Right ventricle myocardium superior (tissue), 1 donor: ENCODE results near the gene STK35. TPM values are rescaled to one million over a fixed set of nuclear protein-coding genes. Genes with fewer than 3 reads are reported as not detected.

Experiments
- ATAC-seq: fragments of 200-7000 bp; cut with Tn5 transposase; one replicate; pipeline ENCODE4 v1.9.1; 2020; ENCODE audit warnings: mild to moderate bottlenecking; ENCODE audit not compliant: poor library complexity
- DNase-seq: peaks from one replicate; pipeline ENCODE4 v3.0.0-alpha.2; 2020
- intact Hi-C: fragments of 100-400 bp; cut with DNase I; formaldehyde crosslinking; loops from one replicate; pipeline ENCODE4 v1.11.2; 2022
- total RNA-seq: library from RNA; stranded (reverse); fragmentation: NEBNext Ultra II Directional; extraction: Animal tissue kit (Norgen Biotek cat#: 25700); gene quantifications from one replicate; pipeline ENCODE4 v1.2.1, GENCODE V29; 2021
- donor health status: DM: no; HTN: yes; CAD: no; lungs with severe emphysema.

The STK35 gene
- total RNA-seq, 1 donor from 2014 or later, result 11.7 TPM

DNA sequence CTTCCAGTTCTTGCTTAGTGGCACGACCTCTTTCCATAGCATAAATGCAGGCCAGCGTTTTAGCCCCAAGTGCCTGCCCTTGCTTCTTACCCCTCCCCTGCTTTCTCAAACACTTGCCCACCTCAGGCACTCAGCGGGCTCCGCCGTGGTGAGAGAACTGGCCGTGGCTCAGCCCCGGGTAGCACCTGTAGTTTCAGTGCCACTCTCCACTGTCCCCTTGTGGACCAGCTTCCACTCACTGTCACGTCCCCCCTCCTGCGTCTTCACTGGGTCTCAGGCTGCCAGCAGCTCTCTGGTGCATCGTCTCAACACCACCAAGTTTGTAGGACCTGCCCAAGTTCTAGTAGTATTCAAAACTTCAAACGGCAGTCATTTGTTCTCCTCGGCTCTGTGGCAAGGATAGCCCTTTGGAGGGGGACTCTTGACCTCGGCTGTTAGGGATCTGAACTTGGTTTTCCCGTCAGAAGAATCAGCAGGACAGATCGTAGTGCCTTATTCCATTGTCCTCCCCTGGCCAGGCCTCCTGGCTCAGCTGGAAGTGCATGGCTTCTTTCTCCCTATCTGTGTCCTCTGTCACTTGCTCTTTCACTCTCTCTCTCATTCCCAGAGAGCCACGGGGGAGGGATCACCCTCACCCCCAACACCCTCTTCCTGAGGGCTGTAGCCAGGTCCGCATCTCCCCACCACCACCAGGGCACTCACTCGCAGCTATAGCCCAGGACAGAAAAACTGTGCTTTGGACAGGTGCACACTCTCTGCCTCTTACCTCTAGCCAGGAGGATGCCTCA, 44.6 kb downstream of the STK35 start:
- ATAC-seq (peak; percentile 55), DNase-seq (no peak)
- intact Hi-C loops, result no loop called here

DNA sequence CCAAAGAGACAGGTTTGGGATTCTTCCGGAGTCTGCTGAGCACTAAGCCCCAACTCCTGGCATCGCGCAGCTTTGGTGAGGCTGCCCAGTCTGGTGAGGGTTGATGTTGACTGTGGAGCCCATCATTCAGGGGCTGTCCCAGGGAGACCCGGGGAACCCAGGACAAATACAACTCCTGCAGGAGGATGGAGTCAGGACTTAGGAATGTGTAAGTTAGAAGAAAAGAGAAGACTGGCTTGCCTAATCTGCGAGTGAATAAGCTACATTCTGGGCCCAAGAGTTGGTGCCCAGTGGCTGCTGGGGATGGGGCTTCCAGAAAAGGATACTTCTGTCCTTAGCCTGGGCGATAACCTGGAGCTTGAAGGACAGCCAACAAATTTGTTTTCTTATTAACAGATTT, 47.9 kb downstream of the STK35 start:
- ATAC-seq (no peak), DNase-seq (no peak)
- intact Hi-C loops, result no loop called here

- no peak for ATAC-seq
- DNase-seq, result no peak
- intact Hi-C loops, result no loop called here
Measured at GRCh38 chr20:2150660-2151059, 49.0 kb downstream of the STK35 start.

- DNase-seq (no peak), ATAC-seq (peak; percentile 77)
- intact Hi-C loops, result no loop called here
Measured at GRCh38 chr20:2151858-2152281, 50.2 kb downstream of the STK35 start.

DNA sequence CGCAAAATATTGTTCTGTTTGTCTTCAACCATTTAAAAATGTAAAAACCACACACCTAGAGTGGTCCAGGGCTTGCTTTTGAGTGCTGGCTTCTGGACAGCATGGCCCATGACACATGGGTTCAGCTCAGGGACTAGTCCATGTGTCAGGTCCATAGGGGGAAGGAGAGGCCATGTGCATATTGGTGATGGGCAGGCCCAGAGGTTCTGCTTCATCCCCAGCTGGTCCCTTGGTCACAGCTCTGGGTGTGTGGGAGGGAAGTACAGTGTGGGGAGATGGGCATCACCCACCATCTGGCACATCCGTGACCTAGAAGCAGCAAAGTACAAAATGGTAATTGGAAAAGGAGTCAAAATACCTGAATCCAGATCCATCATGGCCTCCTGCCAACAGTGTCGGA, 50.7 kb downstream of the STK35 start:
- ATAC-seq (peak; percentile 13), DNase-seq (no peak)
- intact Hi-C loops, result no loop called here

DNA sequence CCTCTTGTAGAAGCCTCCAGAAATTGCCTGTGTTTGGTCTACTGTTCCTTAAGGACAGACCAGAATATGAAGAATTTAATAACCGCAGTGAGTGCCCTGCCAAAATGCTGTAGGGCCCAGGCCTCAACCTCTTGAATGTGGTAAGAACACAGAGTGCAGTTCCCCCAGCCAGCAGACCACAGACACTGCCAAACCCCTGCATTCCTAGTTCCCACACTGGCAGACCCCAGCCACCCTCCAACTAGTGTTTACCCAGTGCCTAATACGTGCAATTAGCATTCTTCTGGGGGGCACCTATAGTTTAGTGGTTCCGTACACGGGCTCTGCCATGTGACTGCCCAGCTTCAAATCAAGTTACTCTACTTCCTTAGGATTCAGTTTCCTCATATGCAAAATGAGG, 51.7 kb downstream of the STK35 start:
- intact Hi-C loops, result no loop called here
- no peak for DNase-seq

DNA sequence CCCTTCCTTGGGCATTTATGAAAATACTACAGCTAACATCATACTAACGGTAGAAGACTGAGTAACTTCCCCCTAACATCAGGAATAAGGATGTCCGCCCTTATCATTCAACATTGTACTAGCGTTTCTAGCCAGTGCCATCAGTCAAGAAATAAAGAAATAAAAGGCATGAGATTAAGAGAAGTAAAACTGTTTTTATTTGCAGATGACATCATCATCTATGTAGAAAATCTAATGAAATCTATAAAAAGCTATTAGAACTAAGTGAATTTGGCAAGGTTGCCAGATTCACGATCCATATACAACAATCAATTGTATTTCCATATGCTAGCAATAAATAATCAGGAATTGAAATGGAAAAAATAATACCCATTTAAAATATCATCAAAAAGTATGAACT, 54.6 kb downstream of the STK35 start:
- intact Hi-C loops, result no loop called here
- DNase-seq (no peak), ATAC-seq (no peak)

More for the DNA sequence above, 51.7 kb downstream of the STK35 start:
- ATAC-seq, result no peak

- intact Hi-C loops, result no loop called here
- ATAC-seq, result no peak
Measured at GRCh38 chr20:2156666-2157624, 55.3 kb downstream of the STK35 start.

GRCh38 chr20:2162125-2162822, 60.6 kb downstream of the STK35 start:
- no peak for ATAC-seq
- DNase-seq, result no peak
- intact Hi-C loops, result no loop called here

More at GRCh38 chr20:2156666-2157624, 55.3 kb downstream of the STK35 start:
- DNase-seq, result no peak

- intact Hi-C loops, result no loop called here
- ATAC-seq, result no peak
- no peak for DNase-seq
Measured at GRCh38 chr20:2162823-2163166, 61.2 kb downstream of the STK35 start.

- no peak for DNase-seq
- ATAC-seq, result no peak
- intact Hi-C loops, result no loop called here
Measured at GRCh38 chr20:2163312-2163711, 61.7 kb downstream of the STK35 start.

DNA sequence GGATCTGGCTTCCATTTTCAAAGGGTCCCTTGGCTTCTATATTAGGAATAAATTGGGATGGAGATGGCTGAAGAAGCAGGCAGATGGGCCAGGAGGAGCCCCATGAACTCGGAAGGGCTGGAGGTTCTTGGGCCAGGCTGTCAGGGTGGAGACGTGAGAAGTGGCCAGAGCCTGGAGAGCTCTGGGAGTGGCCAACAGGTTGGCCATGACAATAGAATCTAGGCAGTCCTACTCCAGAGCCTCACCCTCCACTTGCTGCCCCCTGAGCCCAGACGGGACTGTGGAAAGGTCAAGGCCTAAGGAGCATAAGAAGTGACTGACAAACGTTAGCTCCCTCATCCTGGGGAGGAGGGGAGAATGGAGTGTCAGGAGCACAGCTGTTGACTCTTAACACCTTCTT, 62.1 kb downstream of the STK35 start:
- ATAC-seq (no peak), DNase-seq (no peak)
- intact Hi-C loops, result no loop called here

DNA sequence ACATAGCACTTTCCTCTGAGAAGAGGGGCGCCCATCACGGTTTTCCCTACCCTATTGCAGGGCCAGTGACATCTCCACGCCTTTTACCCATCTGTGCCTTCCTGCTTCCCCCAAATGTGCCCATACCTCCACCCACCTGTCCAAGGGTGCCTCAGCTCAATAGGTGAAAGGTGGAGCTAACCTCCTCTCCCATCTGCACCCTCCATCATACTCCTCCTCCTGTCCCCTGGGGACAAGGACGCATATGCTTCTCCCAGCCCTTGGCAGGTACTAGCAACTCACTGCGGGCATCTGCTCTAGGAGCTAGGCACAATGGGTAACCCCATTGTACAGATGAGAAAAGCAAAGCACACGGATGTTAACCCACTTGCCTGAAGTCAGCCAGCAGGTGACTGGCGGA, 62.8 kb downstream of the STK35 start:
- no peak for ATAC-seq
- intact Hi-C loops, result no loop called here
- DNase-seq, result no peak

GRCh38 chr20:2164966-2165365, 63.3 kb downstream of the STK35 start:
- ATAC-seq, result no peak
- DNase-seq, result no peak
- intact Hi-C loops, result no loop called here

DNA sequence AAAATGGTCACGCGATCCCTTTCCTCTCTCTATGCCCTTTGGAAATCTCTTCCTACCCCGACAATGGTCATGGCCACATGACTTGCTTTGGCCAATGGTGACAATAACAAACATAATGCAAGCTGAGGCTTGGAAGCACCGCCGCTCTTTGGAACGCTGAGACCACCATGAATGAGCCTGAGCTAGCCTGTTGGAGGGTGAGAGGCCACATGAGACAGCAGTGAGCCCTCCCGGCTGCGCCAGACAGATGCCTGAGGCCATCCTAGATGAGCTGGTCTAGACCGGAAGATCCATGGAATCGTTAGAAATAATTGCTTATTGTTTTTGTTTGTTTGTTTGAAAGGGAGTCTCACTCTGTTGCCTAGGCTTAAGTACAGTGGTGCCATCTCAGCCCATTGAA, 64.2 kb downstream of the STK35 start:
- DNase-seq, result no peak
- no peak for ATAC-seq
- intact Hi-C loops, result no loop called here

- intact Hi-C loops, result no loop called here
- ATAC-seq, result no peak
- no peak for DNase-seq
Measured at GRCh38 chr20:2167112-2167511, 65.5 kb downstream of the STK35 start.

- DNase-seq (no peak), ATAC-seq (no peak)
- intact Hi-C loops, result no loop called here
Measured at GRCh38 chr20:2168946-2169345, 67.3 kb downstream of the STK35 start.

DNA sequence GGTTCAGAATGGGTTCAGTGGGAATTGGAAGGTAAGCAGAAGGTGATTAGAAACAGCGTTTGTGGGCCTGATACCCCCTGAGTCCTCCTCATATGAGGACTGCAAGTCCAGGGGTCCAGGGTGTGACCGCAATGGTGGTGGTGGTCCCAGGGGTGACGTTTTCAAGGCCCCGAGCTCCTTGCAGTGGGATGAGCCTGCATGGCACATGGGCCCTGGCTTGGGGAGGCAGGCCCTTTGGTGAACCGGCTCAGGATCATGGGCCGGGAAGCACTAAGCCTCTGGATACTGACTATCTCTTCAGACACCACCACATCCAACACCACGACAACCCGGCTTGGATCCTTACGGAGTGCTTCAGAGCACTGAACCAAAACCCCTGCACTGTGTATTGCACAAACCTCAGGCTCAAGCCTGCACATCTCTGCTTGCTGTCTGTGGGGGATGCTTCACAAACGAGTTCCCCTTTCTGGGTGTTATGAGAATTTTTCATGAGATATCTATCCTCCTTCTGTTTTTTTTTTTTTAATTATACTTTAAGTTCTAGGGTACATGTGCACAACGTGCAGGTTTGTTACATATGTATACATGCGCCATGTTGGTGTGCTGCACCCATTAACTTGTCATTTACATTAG, 67.9 kb downstream of the STK35 start:
- intact Hi-C loops, result loop anchor here (5.0 kb wide), 1 partner anchor 82 kb away; no protein-coding TSS in a partner anchor
- DNase-seq, result no peak
- ATAC-seq, result no peak

DNA sequence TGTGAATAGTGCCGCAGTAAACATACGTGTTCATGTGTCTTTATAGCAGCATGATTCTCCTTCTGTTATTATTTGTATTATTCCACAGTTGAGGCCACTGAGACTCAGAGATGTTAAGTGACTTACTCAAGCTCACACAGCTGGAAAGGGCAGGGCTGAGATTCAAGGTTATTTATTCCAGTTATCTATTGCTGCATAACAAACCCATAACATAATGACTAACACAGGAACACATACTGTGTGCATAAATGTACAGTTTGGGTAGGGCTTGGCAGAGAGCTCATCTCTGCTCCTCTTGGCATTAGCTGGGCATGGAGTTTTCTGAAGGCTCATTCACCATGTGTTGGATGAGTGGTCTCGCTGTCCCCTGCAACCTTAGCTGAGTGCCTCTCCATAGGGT, 68.8 kb downstream of the STK35 start:
- intact Hi-C loops, result loop anchor here (5.0 kb wide), 1 partner anchor 83 kb away; no protein-coding TSS in a partner anchor
- DNase-seq, result no peak
- ATAC-seq, result no peak
